HUES64 (cell line): ENCODE results near the gene FANCB.

Source experiments
- H3K27ac ChIP-seq: 2 replicates; pipeline ENCODE4 v1.7.0; 2013; ENCODE audit warnings: low read depth, low read length, inconsistent platforms
- H3K27me3 ChIP-seq: 2 replicates; pipeline ENCODE4 v1.6.1; 2013; ENCODE audit warnings: mild to moderate bottlenecking, low read length; ENCODE audit not compliant: insufficient read depth
- H3K36me3 ChIP-seq: 2 replicates; pipeline ENCODE4 v1.6.1; 2013; ENCODE audit warnings: mild to moderate bottlenecking, low read length; ENCODE audit not compliant: insufficient read depth
- H3K4me1 ChIP-seq: 2 replicates; pipeline ENCODE4 v1.6.1; 2013; ENCODE audit warnings: mild to moderate bottlenecking, low read length, moderate library complexity; ENCODE audit not compliant: insufficient read depth
- H3K4me3 ChIP-seq: 2 replicates; pipeline ENCODE4 v1.5.1; 2013; ENCODE audit warnings: mild to moderate bottlenecking, low read length, moderate library complexity
- H3K9ac ChIP-seq: 2 replicates; pipeline ENCODE4 v1.6.1; 2013; ENCODE audit warnings: mild to moderate bottlenecking, low read depth, low read length
- H3K9me3 ChIP-seq: 2 replicates; pipeline ENCODE4 v1.6.1; 2013; ENCODE audit warnings: low read depth, low read length; ENCODE audit not compliant: insufficient read depth
- WGBS: fragments of 150-250, 120-280 bp; methylation state at CpG from one replicate; pipeline ENCODE4 v1.1.7; 2013; ENCODE audit warnings: missing lambda C conversion rate; 5-methylcytosine and 5-hydroxymethylcytosine counted together

Gene FANCB

GRCh38 chrX:14837155-14837554, 35.7 kb downstream of the FANCB start:
- 96% methylated on average over 2 of the region's 2 CpGs for WGBS
- no peak overlapping the region for H3K27ac ChIP-seq
- H3K9ac ChIP-seq, result no peak overlapping the region
- no peaks in the 10 kb centered on the region for H3K9me3 ChIP-seq
- no peak overlapping the region for H3K4me3 ChIP-seq
- H3K4me1 ChIP-seq, result no peaks in the 10 kb centered on the region; the same call in 1 of the 2 replicates
- peaks cover 23% of the 10 kb centered on the region for H3K36me3 ChIP-seq
- no peaks in the 10 kb centered on the region for H3K27me3 ChIP-seq

GRCh38 chrX:14832586-14832985, 40.3 kb downstream of the FANCB start:
- Histone ChIP-seq H3K27me3 (no peaks in the 10 kb centered on the region), H3K9me3 (no peaks in the 10 kb centered on the region), H3K4me3 (no peak overlapping the region), H3K4me1 (no peaks in the 10 kb centered on the region; the same call in 1 of the 2 replicates), H3K36me3 (peaks cover 5% of the 10 kb centered on the region; the same call in 1 of the 2 replicates), H3K9ac (no peak overlapping the region), H3K27ac (no peak overlapping the region)

GRCh38 chrX:14832151-14832550, 40.7 kb downstream of the FANCB start:
- WGBS, result 60% methylated on average over 2 of the region's 2 CpGs

GRCh38 chrX:14829643-14830042, 43.2 kb downstream of the FANCB start:
- 89% methylated on average over 2 of the region's 2 CpGs for WGBS
- Histone ChIP-seq H3K27ac (no peak overlapping the region), H3K9ac (no peak overlapping the region), H3K36me3 (no peaks in the 10 kb centered on the region), H3K9me3 (no peaks in the 10 kb centered on the region), H3K4me1 (no peaks in the 10 kb centered on the region; the same call in 1 of the 2 replicates), H3K27me3 (no peaks in the 10 kb centered on the region), H3K4me3 (no peak overlapping the region)

More at GRCh38 chrX:14832151-14832550, 40.7 kb downstream of the FANCB start:
- Histone ChIP-seq H3K9me3 (no peaks in the 10 kb centered on the region), H3K9ac (no peak overlapping the region), H3K4me3 (no peak overlapping the region), H3K27me3 (no peaks in the 10 kb centered on the region), H3K36me3 (peaks cover 5% of the 10 kb centered on the region; the same call in 1 of the 2 replicates), H3K4me1 (no peaks in the 10 kb centered on the region; the same call in 1 of the 2 replicates), H3K27ac (no peak overlapping the region)

GRCh38 chrX:14826319-14826718, 46.5 kb downstream of the FANCB start:
- no peak overlapping the region for H3K9ac ChIP-seq
- H3K9me3 ChIP-seq, result no peaks in the 10 kb centered on the region
- no peaks in the 10 kb centered on the region for H3K27me3 ChIP-seq
- H3K4me1 ChIP-seq, result no peaks in the 10 kb centered on the region
- no peaks in the 10 kb centered on the region for H3K36me3 ChIP-seq
- H3K4me3 ChIP-seq, result no peak overlapping the region
- WGBS, result 95% methylated on average over 3 of the region's 3 CpGs
- H3K27ac ChIP-seq, result no peak overlapping the region

GRCh38 chrX:14825851-14826250, 47.0 kb downstream of the FANCB start:
- no peaks in the 10 kb centered on the region for H3K4me1 ChIP-seq
- no peaks in the 10 kb centered on the region for H3K36me3 ChIP-seq
- no peaks in the 10 kb centered on the region for H3K27me3 ChIP-seq
- no peaks in the 10 kb centered on the region for H3K9me3 ChIP-seq
- H3K27ac ChIP-seq, result no peak overlapping the region
- no peak overlapping the region for H3K4me3 ChIP-seq
- no peak overlapping the region for H3K9ac ChIP-seq

GRCh38 chrX:14819769-14820168, 53.1 kb downstream of the FANCB start:
- Histone ChIP-seq H3K4me1 (no peaks in the 10 kb centered on the region), H3K9me3 (no peaks in the 10 kb centered on the region), H3K27me3 (no peaks in the 10 kb centered on the region), H3K9ac (no peak overlapping the region), H3K27ac (no peak overlapping the region), H3K4me3 (no peak overlapping the region), H3K36me3 (no peaks in the 10 kb centered on the region)
- WGBS, result 95% methylated on average over 3 of the region's 3 CpGs

GRCh38 chrX:14817571-14817970, 55.3 kb downstream of the FANCB start:
- 85% methylated on average over 2 of the region's 2 CpGs for WGBS
- H3K27ac ChIP-seq, result no peak overlapping the region
- H3K4me3 ChIP-seq, result no peak overlapping the region
- no peaks in the 10 kb centered on the region for H3K36me3 ChIP-seq
- no peaks in the 10 kb centered on the region for H3K9me3 ChIP-seq
- no peak overlapping the region for H3K9ac ChIP-seq
- no peaks in the 10 kb centered on the region for H3K27me3 ChIP-seq
- no peaks in the 10 kb centered on the region for H3K4me1 ChIP-seq

GRCh38 chrX:14802943-14803710, 69.7 kb downstream of the FANCB start:
- no peak overlapping the region for H3K9ac ChIP-seq
- H3K27ac ChIP-seq, result no peak overlapping the region
- no peaks in the 10 kb centered on the region for H3K36me3 ChIP-seq
- no peaks in the 10 kb centered on the region for H3K27me3 ChIP-seq
- H3K4me1 ChIP-seq, result no peaks in the 10 kb centered on the region
- no peaks in the 10 kb centered on the region for H3K9me3 ChIP-seq
- no peak overlapping the region for H3K4me3 ChIP-seq
- no CpG with 5 or more reads among the region's 1 CpG for WGBS

- H3K4me1 ChIP-seq, result no peaks in the 10 kb centered on the region
- H3K9me3 ChIP-seq, result no peaks in the 10 kb centered on the region
- no peaks in the 10 kb centered on the region for H3K36me3 ChIP-seq
- no peak overlapping the region for H3K9ac ChIP-seq
- H3K27me3 ChIP-seq, result no peaks in the 10 kb centered on the region
- no peak overlapping the region for H3K4me3 ChIP-seq
- 90% methylated on average over 1 of the region's 2 CpGs for WGBS
- H3K27ac ChIP-seq, result no peak overlapping the region
Observed at GRCh38 chrX:14801136-14801535, 71.7 kb downstream of the FANCB start.

- no peaks in the 10 kb centered on the region for H3K9me3 ChIP-seq
- no peak overlapping the region for H3K4me3 ChIP-seq
- H3K4me1 ChIP-seq, result no peaks in the 10 kb centered on the region
- peaks cover 6% of the 10 kb centered on the region; the same call in 1 of the 2 replicates for H3K36me3 ChIP-seq
- H3K27ac ChIP-seq, result no peak overlapping the region
- no peak overlapping the region for H3K9ac ChIP-seq
- H3K27me3 ChIP-seq, result no peaks in the 10 kb centered on the region
- WGBS, result 92% methylated on average over 3 of the region's 3 CpGs
Observed at GRCh38 chrX:14798805-14799397, 74.0 kb downstream of the FANCB start.
